HG03159 (cell line): ENCODE results near the gene MEN1.

Experiments used
- ATAC-seq: cut with Tn5 transposase; IDR thresholded peaks from one replicate; pipeline ENCODE4 v1.9.1; 2021; ENCODE audit warnings: mild to moderate bottlenecking, moderate library complexity; ENCODE audit not compliant: unreplicated experiment

Gene MEN1

GRCh38 chr11:64803158-64803845 is 7.0 kb downstream of the MEN1 start, which contains the start of gene MAP4K2:
MAP4K2 (minus strand) TSS chr11:64803214; CDS start chr11:64803149, 65 bp downstream.
- ATAC-seq: no peak

- ATAC-seq: no peak
Observed at GRCh38 chr11:64802370-64803157, 7.8 kb downstream of the MEN1 start.

GRCh38 chr11:64801561-64802369 is 8.6 kb downstream of the MEN1 start:
- no peak for ATAC-seq

GRCh38 chr11:64801158-64801464 is 9.2 kb downstream of the MEN1 start:
- ATAC-seq: no peak

GRCh38 chr11:64800303-64801157 is 9.8 kb downstream of the MEN1 start:
- no peak for ATAC-seq

- ATAC-seq: no peak
Observed at GRCh38 chr11:64799623-64800302, 10.6 kb downstream of the MEN1 start.

DNA sequence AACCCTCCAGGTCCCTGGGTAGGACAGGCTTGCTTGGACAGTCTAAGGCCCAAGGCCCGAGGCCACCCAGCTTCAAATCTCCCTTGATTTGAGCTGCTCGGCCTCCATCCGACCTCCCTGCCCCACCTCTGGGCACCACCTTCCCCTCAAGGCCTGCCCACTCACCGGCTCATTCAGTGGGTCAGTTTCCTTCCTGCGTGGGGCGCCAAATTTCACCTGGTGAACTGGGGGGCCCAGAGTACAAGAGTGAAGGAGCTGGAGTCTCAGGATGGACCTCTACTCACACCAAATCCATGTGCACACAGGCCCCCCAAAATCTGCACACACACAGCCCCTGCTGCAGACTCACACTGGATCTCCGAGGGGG is 11.1 kb downstream of the MEN1 start:
- ATAC-seq: no peak

GRCh38 chr11:64796757-64797541 is 13.4 kb downstream of the MEN1 start:
- ATAC-seq: no peak

DNA sequence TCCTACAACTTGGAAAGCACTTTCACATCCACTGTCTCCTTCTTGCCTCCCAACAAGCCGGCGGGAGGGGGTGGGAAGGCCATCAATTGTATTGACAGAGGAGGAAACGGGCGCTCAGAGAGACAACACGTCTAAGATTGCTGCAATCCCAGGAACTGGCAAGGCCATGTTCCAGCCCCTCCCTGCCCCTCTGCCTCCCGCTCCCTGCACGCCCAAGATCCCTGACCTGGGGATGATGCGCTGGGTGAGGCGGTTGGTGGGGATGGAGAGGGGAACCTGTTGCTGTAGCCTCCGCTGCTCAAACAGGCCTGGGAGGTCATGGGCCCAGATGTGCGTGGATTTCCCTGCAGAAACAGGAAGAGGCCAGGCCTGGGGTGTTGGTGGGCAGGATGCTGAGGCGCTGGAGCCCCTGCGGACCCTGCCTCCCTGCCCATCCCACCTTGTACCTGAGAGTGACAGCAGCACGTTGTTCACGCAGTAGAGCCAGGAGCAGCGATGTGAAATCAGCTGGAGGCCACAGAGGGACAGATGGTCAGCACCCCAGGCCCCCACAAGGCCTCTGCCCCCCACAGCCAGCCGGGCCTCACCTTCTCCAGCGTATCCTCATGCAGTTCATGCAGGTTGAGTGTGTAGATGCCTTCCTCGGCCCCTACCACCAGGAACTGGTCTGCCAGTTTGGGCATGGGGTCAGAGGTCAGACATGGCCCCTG is 14.1 kb downstream of the MEN1 start:
- no peak for ATAC-seq

GRCh38 chr11:64794526-64794925 is 15.8 kb downstream of the MEN1 start:
- no peak for ATAC-seq

GRCh38 chr11:64793271-64794160 is 16.8 kb downstream of the MEN1 start:
- ATAC-seq: no peak

- no peak for ATAC-seq
Observed at GRCh38 chr11:64792482-64792881, 17.9 kb downstream of the MEN1 start.

DNA sequence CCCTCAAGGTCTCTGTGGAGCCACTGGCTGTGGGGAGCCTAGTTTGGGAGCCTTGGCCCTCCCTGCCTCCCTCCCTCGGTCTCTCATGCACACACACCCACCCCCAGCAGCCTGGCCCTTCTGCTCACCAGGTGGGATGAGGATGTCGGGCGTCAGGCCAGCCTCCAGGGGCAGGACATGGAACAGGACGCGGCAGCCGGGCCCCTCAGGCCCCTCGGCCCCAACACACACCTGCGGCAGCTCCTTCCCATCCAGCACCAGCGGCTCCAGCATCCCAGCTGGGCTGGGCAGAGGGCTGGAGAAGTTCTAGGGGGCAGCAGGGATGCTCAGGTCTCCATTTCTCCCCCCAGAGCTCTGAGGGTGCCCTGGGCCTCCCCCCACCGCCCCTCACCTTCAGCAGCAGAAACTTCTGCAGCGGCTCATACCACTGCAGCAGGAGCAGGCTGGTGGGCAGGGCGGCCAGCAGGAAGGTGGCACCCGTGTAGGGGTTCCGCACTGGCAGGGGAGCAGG is 18.5 kb downstream of the MEN1 start:
- ATAC-seq: no peak

DNA sequence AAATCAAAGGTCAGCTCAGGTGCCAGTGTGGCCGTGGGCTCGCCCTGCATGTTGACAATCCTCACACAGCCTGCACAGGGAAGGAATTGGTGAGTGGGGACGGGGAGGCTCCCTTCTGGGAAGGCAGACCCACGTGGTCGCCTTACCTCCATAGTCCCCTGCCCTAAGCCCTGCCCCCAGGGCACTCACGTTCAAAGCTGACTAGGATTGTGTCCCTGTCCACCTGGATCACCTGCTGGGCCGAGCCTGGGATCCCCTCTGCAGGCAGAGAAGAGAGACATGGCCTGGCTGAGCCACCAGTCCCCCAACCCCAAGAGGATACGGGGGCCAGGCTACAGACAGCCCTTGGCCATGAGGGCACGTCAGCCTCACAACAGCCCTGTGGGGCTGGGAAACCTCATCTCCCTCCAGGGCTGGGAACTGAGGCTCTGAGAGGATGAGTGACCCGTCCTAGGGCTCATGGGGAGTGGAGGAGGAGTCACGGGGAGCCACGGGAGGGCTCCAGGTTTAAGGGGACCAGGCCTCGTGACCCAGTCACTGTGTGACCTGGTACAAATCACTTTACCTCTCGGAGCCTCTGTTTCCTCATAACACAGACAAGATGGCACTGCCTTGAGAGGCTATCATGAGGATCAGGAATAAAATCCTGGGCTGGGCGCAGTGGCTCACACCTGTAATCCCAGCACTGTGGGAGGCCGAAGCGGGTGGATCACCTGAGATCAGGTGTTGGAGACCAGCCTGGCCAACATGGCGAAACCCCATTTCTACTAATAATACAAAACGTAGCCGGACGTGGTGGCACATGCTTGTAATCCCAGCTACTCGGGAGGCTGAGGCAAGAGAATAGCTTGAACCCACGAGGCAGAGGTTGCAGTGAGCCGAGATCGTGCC is 19.9 kb downstream of the MEN1 start:
- no peak for ATAC-seq

DNA sequence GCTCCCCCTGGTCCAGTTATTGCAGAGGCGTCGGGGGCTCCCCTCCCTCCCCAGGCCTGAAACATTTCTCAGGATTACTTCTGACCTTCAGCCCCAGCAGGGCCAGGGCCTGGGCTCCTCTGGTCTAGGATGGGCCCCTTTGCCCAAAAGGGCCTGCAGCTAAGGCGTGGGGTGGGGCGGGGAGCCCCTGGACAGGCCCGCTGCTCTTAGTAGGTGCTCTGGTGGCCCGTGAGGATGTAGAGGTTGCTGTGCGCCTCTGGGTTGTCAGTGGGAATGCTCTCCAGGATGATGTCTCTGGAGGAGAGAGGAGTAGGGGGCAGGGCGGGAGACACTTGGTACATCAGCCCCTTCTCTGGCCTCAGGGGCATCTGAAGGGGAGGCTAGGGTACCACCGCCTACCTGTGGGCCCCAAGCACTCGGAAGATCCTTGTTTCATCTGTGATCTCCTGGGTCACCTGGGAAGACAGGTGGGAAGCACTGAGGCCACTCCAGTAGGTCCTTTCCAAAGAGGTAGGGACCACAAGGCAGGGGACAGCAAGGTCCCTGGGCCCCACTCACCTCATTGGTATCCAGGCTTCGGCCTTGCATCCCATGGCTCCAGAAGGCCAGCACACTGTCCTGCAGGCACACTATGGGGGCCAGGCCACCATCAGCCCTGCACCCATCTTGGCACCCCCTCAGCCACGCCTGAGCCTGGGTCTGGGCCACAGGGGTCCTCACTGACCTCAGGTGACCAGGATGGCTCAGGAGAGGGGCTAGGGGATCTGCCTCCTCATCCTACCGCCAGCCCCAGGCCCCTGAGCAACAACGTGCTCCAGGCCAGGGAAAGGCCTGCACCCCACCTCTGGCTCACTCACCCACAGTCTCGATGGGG is 20.8 kb downstream of the MEN1 start:
- no peak for ATAC-seq
